Activated CD8-positive, alpha-beta memory T cell treated with anti-CD3 and anti-CD28 coated beads, Interleukin-2, amount 50 U/mL, for 24 hours (primary cell): Measurements from ENCODE around the gene SCUBE3.

Experiments
- DNase-seq: peaks from one replicate; pipeline ENCODE4 v3.0.0-alpha.2; 2020; ENCODE audit errors: extremely low read depth

SCUBE3 gene

GRCh38 chr6:35213298-35213791, 411 bp upstream of the SCUBE3 start:
- DNase-seq, result no peak

GRCh38 chr6:35214869-35215664, 1.3 kb downstream of the SCUBE3 start:
- DNase-seq, result no peak

- no peak for DNase-seq
Observed at GRCh38 chr6:35215665-35216411, 2.1 kb downstream of the SCUBE3 start.

- DNase-seq, result no peak
Observed at GRCh38 chr6:35216412-35216732, 2.6 kb downstream of the SCUBE3 start.

- no peak for DNase-seq
Observed at GRCh38 chr6:35216851-35217811, 3.4 kb downstream of the SCUBE3 start.

- DNase-seq, result no peak
Observed at GRCh38 chr6:35218021-35218420, 4.3 kb downstream of the SCUBE3 start.

GRCh38 chr6:35218456-35218855, 4.7 kb downstream of the SCUBE3 start:
- DNase-seq, result no peak

GRCh38 chr6:35219683-35220326, 6.0 kb downstream of the SCUBE3 start:
- DNase-seq, result no peak

- DNase-seq, result no peak
Observed at GRCh38 chr6:35220711-35221110, 7.0 kb downstream of the SCUBE3 start.

- no peak for DNase-seq
Observed at GRCh38 chr6:35223396-35223795, 9.6 kb downstream of the SCUBE3 start.

GRCh38 chr6:35224720-35225119, 11.0 kb downstream of the SCUBE3 start:
- no peak for DNase-seq

- no peak for DNase-seq
Observed at GRCh38 chr6:35228481-35228880, 14.7 kb downstream of the SCUBE3 start.

GRCh38 chr6:35229304-35229703, 15.5 kb downstream of the SCUBE3 start:
- DNase-seq, result no peak

- no peak for DNase-seq
Observed at GRCh38 chr6:35230498-35230897, 16.7 kb downstream of the SCUBE3 start.

GRCh38 chr6:35230950-35231349, 17.2 kb downstream of the SCUBE3 start:
- DNase-seq, result no peak

- no peak for DNase-seq
Observed at GRCh38 chr6:35231563-35231962, 17.8 kb downstream of the SCUBE3 start.

GRCh38 chr6:35234901-35235300, 21.1 kb downstream of the SCUBE3 start:
- no peak for DNase-seq

- no peak for DNase-seq
Observed at GRCh38 chr6:35236223-35236622, 22.5 kb downstream of the SCUBE3 start.

- no peak for DNase-seq
Observed at GRCh38 chr6:35237476-35237875, 23.7 kb downstream of the SCUBE3 start.

GRCh38 chr6:35238843-35239289, 25.1 kb downstream of the SCUBE3 start:
- no peak for DNase-seq

- no peak for DNase-seq
Observed at GRCh38 chr6:35239581-35239980, 25.8 kb downstream of the SCUBE3 start.
